GM13977 (cell line): ENCODE results near the gene CCDC91.
A peak's percentile ranks its signal among the peaks of the same experiment; 100 is the strongest.

Experiments
- DNase-seq: peaks from one replicate; pipeline ENCODE4 v3.0.0; 2012; ENCODE audit warnings: low spot score
- in situ Hi-C: fragments of 300-500 bp; cut with MboI; formaldehyde crosslinking; loops from one replicate; pipeline ENCODE4 v1.12.0; 2022; ENCODE audit warnings: low sequenced_read_pairs, low pct_unique_long_range_greater_than_20kb, mixed read lengths, inconsistent platforms; ENCODE audit not compliant: unreplicated experiment
- TF ChIP-seq, protein P1 (sequence below): IDR thresholded peaks from 2 replicates; pipeline ENCODE4 v1.5.1; 2012; ENCODE audit warnings: mild to moderate bottlenecking, control low read depth; ENCODE audit not compliant: insufficient read depth; ENCODE audit errors: extremely low read depth, missing control alignments

CCDC91 gene

DNA sequence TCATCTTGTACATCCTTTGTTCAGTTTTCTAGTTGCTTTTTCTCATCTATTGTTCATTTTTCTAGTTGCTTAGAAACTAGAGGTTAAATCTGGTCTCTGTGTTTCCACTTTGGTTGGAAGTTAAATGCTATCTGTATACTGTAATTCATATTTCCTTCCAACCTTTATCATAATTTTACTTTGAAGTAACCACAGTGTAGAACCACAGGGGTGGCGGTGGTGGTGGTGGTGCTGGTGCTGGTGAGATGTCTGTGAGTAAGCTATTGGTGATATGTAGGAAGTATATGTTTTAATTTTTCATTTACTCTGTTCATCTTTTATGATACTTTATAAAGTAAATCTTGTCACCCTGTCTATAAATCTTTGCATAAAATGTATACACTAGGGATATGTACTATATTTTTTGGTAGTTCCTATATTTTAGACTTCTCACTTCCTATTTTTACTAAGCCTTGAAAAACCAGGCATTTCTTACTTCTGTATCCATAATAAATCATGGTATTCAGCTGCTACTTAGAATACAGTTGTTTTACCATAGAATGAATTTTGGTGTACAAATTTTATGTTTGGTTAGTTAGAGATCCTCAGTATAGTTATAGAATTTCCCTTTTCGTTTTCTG lies 31.9 kb downstream of the CCDC91 start:
- no peak for DNase-seq
- TF ChIP-seq, protein P1, sequence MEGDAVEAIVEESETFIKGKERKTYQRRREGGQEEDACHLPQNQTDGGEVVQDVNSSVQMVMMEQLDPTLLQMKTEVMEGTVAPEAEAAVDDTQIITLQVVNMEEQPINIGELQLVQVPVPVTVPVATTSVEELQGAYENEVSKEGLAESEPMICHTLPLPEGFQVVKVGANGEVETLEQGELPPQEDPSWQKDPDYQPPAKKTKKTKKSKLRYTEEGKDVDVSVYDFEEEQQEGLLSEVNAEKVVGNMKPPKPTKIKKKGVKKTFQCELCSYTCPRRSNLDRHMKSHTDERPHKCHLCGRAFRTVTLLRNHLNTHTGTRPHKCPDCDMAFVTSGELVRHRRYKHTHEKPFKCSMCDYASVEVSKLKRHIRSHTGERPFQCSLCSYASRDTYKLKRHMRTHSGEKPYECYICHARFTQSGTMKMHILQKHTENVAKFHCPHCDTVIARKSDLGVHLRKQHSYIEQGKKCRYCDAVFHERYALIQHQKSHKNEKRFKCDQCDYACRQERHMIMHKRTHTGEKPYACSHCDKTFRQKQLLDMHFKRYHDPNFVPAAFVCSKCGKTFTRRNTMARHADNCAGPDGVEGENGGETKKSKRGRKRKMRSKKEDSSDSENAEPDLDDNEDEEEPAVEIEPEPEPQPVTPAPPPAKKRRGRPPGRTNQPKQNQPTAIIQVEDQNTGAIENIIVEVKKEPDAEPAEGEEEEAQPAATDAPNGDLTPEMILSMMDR = no peak
- in situ Hi-C loops = no loop called here

DNA sequence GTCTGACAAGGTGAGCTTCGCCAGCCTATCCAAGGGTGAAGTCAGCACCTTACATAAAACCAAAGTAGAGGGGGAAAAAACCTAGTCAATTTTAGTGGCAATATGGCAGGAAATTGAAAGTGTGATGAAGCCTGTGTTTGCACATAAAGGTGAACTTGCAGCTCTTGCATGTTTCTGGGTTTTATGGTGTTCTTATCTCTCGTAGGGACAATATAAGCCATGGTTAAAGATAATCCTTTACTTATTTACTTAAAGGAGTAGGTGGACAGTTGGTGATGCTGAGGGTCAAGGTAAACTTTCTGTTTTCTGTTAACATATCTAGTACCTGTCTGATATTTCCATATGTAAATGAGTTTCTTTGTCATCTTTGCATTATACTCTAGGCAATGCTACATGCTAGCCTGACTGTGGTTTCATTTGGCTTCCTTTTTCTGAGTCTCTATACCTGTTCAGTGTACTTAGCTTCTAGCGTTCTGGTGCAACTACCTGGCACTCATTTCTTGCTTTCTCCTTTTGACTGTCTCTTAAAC lies 32.8 kb downstream of the CCDC91 start:
- peak; percentile 28 for DNase-seq
- in situ Hi-C loops = no loop called here
- TF ChIP-seq, protein P1 = no peak

DNA sequence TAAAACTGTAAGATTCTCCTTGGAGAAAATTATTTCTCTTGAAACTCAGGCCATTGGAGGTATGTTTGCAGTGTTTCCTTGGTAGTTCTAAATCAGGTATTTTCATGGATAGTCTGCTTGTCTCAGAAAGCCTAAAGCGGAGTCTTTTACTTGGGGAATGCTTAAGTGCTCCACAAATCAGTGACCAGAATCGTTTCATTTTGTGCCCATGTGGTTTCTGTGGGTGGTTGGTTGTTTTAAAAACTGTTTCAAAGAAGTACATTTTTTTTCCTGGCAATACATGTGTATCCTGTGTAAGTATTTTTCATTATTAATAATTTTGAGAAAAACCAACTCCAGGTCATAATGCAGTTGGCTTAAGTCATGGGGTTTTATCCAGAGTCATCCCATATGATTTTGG lies 33.6 kb downstream of the CCDC91 start:
- in situ Hi-C loops = no loop called here
- TF ChIP-seq, protein P1 = no peak
- DNase-seq = no peak

DNA sequence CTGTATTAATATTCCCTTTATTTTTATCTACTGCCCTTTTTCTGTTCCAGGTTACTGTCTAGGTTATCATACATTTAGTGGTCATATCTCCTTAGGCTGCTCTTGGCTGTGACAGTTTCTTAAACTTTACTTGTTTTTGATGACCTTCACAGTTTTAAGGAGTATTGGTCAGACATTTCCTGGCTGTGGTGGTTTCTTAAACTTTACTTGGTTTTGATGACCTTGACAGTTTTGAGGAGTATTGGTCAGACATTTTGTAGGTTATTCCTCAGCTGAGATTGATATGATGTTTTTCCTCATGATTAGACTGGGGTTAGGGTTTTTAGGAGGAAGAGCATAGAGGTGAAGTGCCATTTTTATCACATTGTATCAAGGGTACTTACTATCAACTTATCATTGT lies 36.4 kb downstream of the CCDC91 start:
- in situ Hi-C loops = no loop called here
- TF ChIP-seq, protein P1 = no peak
- DNase-seq = no peak

DNA sequence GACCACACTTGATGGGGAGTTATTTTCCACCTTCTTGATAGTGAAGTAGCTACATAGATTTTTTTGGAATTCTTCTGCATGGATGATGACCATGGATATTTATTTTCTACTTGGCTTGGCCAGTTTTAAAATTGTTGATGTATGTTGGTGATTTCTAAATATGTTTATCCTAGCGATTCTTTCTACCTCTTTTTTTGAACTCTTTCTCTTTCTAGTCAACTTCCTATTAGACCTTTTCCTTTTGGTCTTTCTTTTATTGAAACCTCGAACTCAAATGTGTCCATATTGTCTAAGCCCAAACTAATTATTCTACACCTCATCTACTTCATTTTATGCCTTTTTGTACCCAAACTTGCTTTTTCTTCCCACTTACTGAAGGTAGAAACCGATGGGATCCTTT lies 37.0 kb downstream of the CCDC91 start:
- TF ChIP-seq, protein P1 = no peak
- in situ Hi-C loops = no loop called here
- no peak for DNase-seq

DNA sequence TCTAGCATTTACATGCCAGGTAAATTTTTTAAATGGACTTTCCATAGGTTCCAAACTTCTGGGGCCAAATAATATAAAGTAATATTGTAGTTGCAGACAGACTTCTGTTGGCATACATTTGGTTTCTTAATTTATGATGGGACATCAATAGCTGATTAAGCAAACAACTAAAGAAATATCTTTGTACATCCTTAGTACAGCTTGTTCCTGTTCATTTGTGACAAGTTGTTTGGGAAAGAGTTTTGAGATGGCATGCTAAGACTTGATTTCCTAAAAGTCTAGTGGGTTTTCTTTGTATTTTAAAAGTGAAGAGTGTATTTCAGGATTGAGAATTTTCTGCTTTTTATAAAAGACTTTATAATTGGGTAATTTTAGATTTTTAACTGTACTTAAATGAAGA lies 41.0 kb downstream of the CCDC91 start:
- TF ChIP-seq, protein P1 = no peak
- DNase-seq = no peak
- in situ Hi-C loops = no loop called here
